HCT116 (cell line): ENCODE measurements around the gene KIAA1671. TPM values are rescaled to one million over a fixed set of nuclear protein-coding genes. Genes with fewer than 3 reads are reported as not detected.

ENCODE experiments used
- ATAC-seq: fragments of 200-7000 bp; cut with Tn5 transposase; 2 replicates; pipeline ENCODE4 v1.9.1; 2020; ENCODE audit warnings: mild to moderate bottlenecking, moderate library complexity
- BruUV-seq: library from RNA; stranded (reverse); fragments of 400-500 nt; replicated peaks from 2 replicates; lab custom pipeline; 2021; lab: Mats Ljungman, UMichigan
- CTCF ChIA-PET: fragments of 300-600 bp; sonication (Branson Sonifier 250); formaldehyde crosslinking; loops from one replicate; lab custom pipeline; 2021; ENCODE audit warnings: antibody characterized with exemption; lab: Charles Lee
- POLR2A ChIA-PET: fragments of 300-600, 350-600 bp; sonication (Branson Sonifier 250); formaldehyde crosslinking; loops from one replicate; lab custom pipeline; 2021; ENCODE audit warnings: antibody characterized with exemption; lab: Charles Lee
- RAD21 ChIA-PET, 2 experiments: fragments of 300-600 bp; sonication (Branson Sonifier 250); formaldehyde crosslinking; loops; one replicate each; lab custom pipeline; 2023; ENCODE audit warnings: low total read pairs in 2 of 2; ENCODE audit not compliant: uncharacterized antibody in 2 of 2, unreplicated experiment in 2 of 2, low non-redundant PET in 1 of 2; lab: Charles Lee
- DNase-seq: peaks from one replicate; pipeline ENCODE4 v3.0.0-alpha.2; 2010; ENCODE audit warnings: low read depth, low spot score
- H2AFZ ChIP-seq: fragments of 200-600 bp; shearing (Covaris generic), sonication (generic); 2 replicates; pipeline ENCODE4 v1.6.1; 2017; ENCODE audit warnings: low read depth, mixed run types, mixed read lengths, antibody characterized with exemption, low read length; ENCODE audit not compliant: poor library complexity, severe bottlenecking
- H3K27ac ChIP-seq: 2 replicates; pipeline ENCODE4 v1.5.1; 2012; ENCODE audit warnings: low read depth, low read length
- H3K27me3 ChIP-seq: fragments of 200-600 bp; sonication (generic); 2 replicates; pipeline ENCODE4 v1.6.1; 2016; ENCODE audit warnings: mixed run types, low read length, mixed read lengths; ENCODE audit not compliant: insufficient read depth
- H3K36me3 ChIP-seq, 2 experiments: fragments of 200-500 bp in 1 of 2; fragments of 200-600 bp in 1 of 2; sonication (Bioruptor generic) in 1 of 2; sonication (generic) in 1 of 2; 2 replicates each; pipeline versions ENCODE4 v1.5.1 to v1.6.1; 2014 to 2016; ENCODE audit warnings: low read length in 2 of 2, inconsistent platforms in 1 of 2, mixed read lengths in 1 of 2, mixed run types in 1 of 2; ENCODE audit not compliant: insufficient read depth in 2 of 2, control insufficient read depth in 1 of 2
- H3K4me1 ChIP-seq, 2 experiments: fragments of 200-600 bp in 1 of 2; sonication (generic) in 1 of 2; 2 replicates each; pipeline versions ENCODE4 v1.5.1 to v1.6.1; 2012 to 2017; ENCODE audit warnings: low read length in 2 of 2, inconsistent platforms in 1 of 2, mild to moderate bottlenecking in 1 of 2, mixed read lengths in 1 of 2, mixed run types in 1 of 2, moderate library complexity in 1 of 2; ENCODE audit not compliant: insufficient read depth in 2 of 2, control insufficient read depth in 1 of 2
- H3K4me2 ChIP-seq: fragments of 200-600 bp; sonication (generic); 2 replicates; pipeline ENCODE4 v1.6.1; 2017; ENCODE audit warnings: mixed run types, low read length, mixed read lengths
- H3K4me3 ChIP-seq, 2 experiments: fragments of 200-600 bp in 1 of 2; sonication (generic) in 1 of 2; replicated peaks in 1 of 2; 2 replicates each; pipeline ENCODE4 v1.5.1; 2011 to 2016; ENCODE audit warnings: low read length in 2 of 2, control low read depth in 1 of 2, low read depth in 1 of 2, mild to moderate bottlenecking in 1 of 2, mixed read lengths in 1 of 2, mixed run types in 1 of 2
- H3K79me2 ChIP-seq: fragments of 200-600 bp; sonication (generic); 2 replicates; pipeline ENCODE4 v1.6.1; 2017; ENCODE audit warnings: mild to moderate bottlenecking, mixed run types, low read length, moderate library complexity, mixed read lengths; ENCODE audit not compliant: insufficient read depth
- H3K9ac ChIP-seq: fragments of 200-600 bp; sonication (generic); 2 replicates; pipeline ENCODE4 v1.6.1; 2016; ENCODE audit warnings: low read length, mixed read lengths
- H3K9me2 ChIP-seq: fragments of 200-600 bp; sonication (generic), shearing (Covaris generic); 2 replicates; pipeline ENCODE4 v1.6.1; 2017; ENCODE audit warnings: mixed run types, mild to moderate bottlenecking, moderate library complexity; ENCODE audit not compliant: insufficient read depth
- H3K9me3 ChIP-seq, 2 experiments: fragments of 200-500 bp in 1 of 2; fragments of 200-600 bp in 1 of 2; sonication (Bioruptor generic) in 1 of 2; sonication (generic) in 1 of 2; 2 replicates each; pipeline ENCODE4 v1.6.1; 2014 to 2017; ENCODE audit warnings: low read length in 2 of 2, mixed read lengths in 2 of 2, inconsistent platforms in 1 of 2, low read depth in 1 of 2, mild to moderate bottlenecking in 1 of 2, mixed run types in 1 of 2, moderate library complexity in 1 of 2; ENCODE audit not compliant: control insufficient read depth in 1 of 2, insufficient read depth in 1 of 2
- H4K20me1 ChIP-seq: fragments of 200-600 bp; sonication (generic), shearing (Covaris generic); 2 replicates; pipeline ENCODE4 v1.6.1; 2017; ENCODE audit warnings: mixed run types, mild to moderate bottlenecking, moderate library complexity; ENCODE audit not compliant: insufficient read depth
- ATF3 ChIP-seq: IDR thresholded peaks from 2 replicates; pipeline ENCODE4 v1.6.1; 2012
- CTCF ChIP-seq, 3 experiments: fragments of 200-600 bp in 1 of 3; sonication (generic) in 1 of 3; IDR thresholded peaks in 2 of 3; conservative IDR thresholded peaks in 1 of 3; 2 replicates each; pipeline ENCODE4 v1.5.1; 2012 to 2017; ENCODE audit warnings: low read depth in 2 of 3, low read length in 2 of 3, antibody characterized with exemption in 1 of 3, borderline replicate concordance in 1 of 3, control low read depth in 1 of 3, mild to moderate bottlenecking in 1 of 3, mixed read lengths in 1 of 3, mixed run types in 1 of 3, moderate library complexity in 1 of 3; ENCODE audit not compliant: insufficient read depth in 1 of 3
- EZH2 ChIP-seq: fragments of 200-600 bp; sonication (generic); IDR thresholded peaks from 2 replicates; pipeline ENCODE4 v1.6.1; 2017; ENCODE audit warnings: antibody characterized with exemption, mixed run types
- EZH2phosphoT487 ChIP-seq: fragments of 200-600 bp; IDR thresholded peaks from 2 replicates; pipeline ENCODE4 v1.6.1; 2018; ENCODE audit warnings: antibody characterized with exemption, borderline replicate concordance
- POLR2AphosphoS5 ChIP-seq: IDR thresholded peaks from 2 replicates; pipeline ENCODE4 v1.6.1; 2011; ENCODE audit warnings: mild to moderate bottlenecking, low read depth, low read length, moderate library complexity
- RAD21 ChIP-seq: IDR thresholded peaks from 2 replicates; pipeline ENCODE4 v1.6.1; 2012; ENCODE audit warnings: low read depth, mild to moderate bottlenecking
- SIN3A ChIP-seq: IDR thresholded peaks from 2 replicates; pipeline ENCODE4 v1.6.1; 2012; ENCODE audit warnings: low read depth
- intact Hi-C: fragments of 100-400 bp; cut with micrococcal nuclease; formaldehyde crosslinking; loops from 2 replicates; pipeline ENCODE4 v1.10.0; 2022
- total RNA-seq: library from RNA; stranded (reverse); gene quantifications from one replicate; pipeline ENCODE4 v1.2.1, GENCODE V29; 2021; ENCODE audit not compliant: unreplicated experiment

Gene KIAA1671
- total RNA-seq, 1 experiment from 2014 or later, result 36.8 TPM

GRCh38 chr22:25048659-25049647, 96.4 kb downstream of the KIAA1671 start:
- RAD21 ChIA-PET, result interaction anchor here (0.6 to 1.2 kb wide), 10 partner anchors 56 to 118 kb away, joined by 3 to 6 read pairs (median 4); no protein-coding TSS in a partner anchor
- H2AFZ ChIP-seq, result no peak overlapping the region
- H3K4me1 ChIP-seq, result peaks cover 0 to 17% of the 10 kb centered on the region in 2 experiments; a peak in 2 of 4 replicates
- TF ChIP-seq CTCF (IDR thresholded peaks at IDR 0.05 in 2 of 3, conservative IDR thresholded peaks at IDR 0.05 in 1 of 3; ENCODE audit: borderline replicate concordance in 1 of 3, insufficient read depth in 1 of 3, low read depth in 2 of 3, low read length in 2 of 3), result peak; percentile 80 to 90 (median 88)
- no peak for TF ChIP-seq SIN3A
- TF ChIP-seq ATF3, result no peak
- TF ChIP-seq RAD21, result peak; percentile 95
- TF ChIP-seq EZH2phosphoT487, result no peak
- no peak for TF ChIP-seq POLR2AphosphoS5
- no peak for TF ChIP-seq EZH2
- H3K27me3 ChIP-seq, result no peaks in the 10 kb centered on the region
- BruUV-seq, result no TSS peak
- peaks cover 0 to 5% of the 10 kb centered on the region in 2 experiments; a peak in 1 of 4 replicates for H3K9me3 ChIP-seq
- DNase-seq, result peak; percentile 46
- H3K4me3 ChIP-seq, result no peak overlapping the region
- no peak overlapping the region for H3K4me2 ChIP-seq
- no peak overlapping the region for H3K9ac ChIP-seq
- H3K9me2 ChIP-seq, result no peaks in the 10 kb centered on the region
- H3K27ac ChIP-seq, result no peak overlapping the region
- H3K79me2 ChIP-seq, result no peaks in the 10 kb centered on the region; the same call in 1 of the 2 replicates
- ATAC-seq, result peak; percentile 95
- no peaks in the 10 kb centered on the region for H4K20me1 ChIP-seq
- H3K36me3 ChIP-seq, result peaks cover 14 to 31% of the 10 kb centered on the region in 2 experiments; a peak in 3 of 4 replicates
- intact Hi-C loops, result loop anchor here (1.0 to 5.0 kb wide), 4 partner anchors 57 to 280 kb away; partner anchors contain the start of gene KIAA1671
- POLR2A ChIA-PET, result no interaction called here
- CTCF ChIA-PET, result interaction anchor here (0.5 to 4.7 kb wide), 13 partner anchors 8 to 278 kb away, joined by 3 to 44 read pairs (median 4); partner anchors contain the start of gene KIAA1671
